Keratinocyte (primary cell): Measurements from ENCODE around the gene PCDHB9. TPM values are rescaled to one million over a fixed set of nuclear protein-coding genes. Genes with fewer than 3 reads are reported as not detected.
"Not testable (repeated sequence)": the region's sequence is repeated elsewhere in the genome, so short reads cannot be mapped to it uniquely, and the experiment has no call there.

Experiments used
- DNase-seq: peaks from one replicate; pipeline ENCODE4 v3.0.0-alpha.2; 2011; ENCODE audit warnings: low read depth, missing footprints, low spot score
- FAIRE-seq: peaks from 2 replicates; lab custom pipeline; 2011; peaks lifted over from hg19 to GRCh38; lab: Jason Lieb, UNC
- H2AFZ ChIP-seq: 2 replicates; pipeline ENCODE4 v1.6.0; 2012; ENCODE audit warnings: low read length, control low read depth, inconsistent platforms; ENCODE audit not compliant: control insufficient read depth
- H3K27ac ChIP-seq: 2 replicates; pipeline ENCODE4 v1.5.1; 2011; ENCODE audit warnings: low read length; ENCODE audit not compliant: control insufficient read depth, insufficient read depth
- H3K27me3 ChIP-seq: 3 replicates; pipeline ENCODE4 v1.6.0; 2011; ENCODE audit warnings: low read length; ENCODE audit not compliant: control insufficient read depth, insufficient read depth; ENCODE audit errors: extremely low read depth
- H3K36me3 ChIP-seq, 2 experiments: 2 replicates in 1 of 2; 3 replicates in 1 of 2; pipeline ENCODE4 v1.5.1; 2011; ENCODE audit warnings: low read length in 2 of 2, mild to moderate bottlenecking in 1 of 2; ENCODE audit not compliant: control insufficient read depth in 2 of 2, insufficient read depth in 2 of 2; ENCODE audit errors: extremely low read depth in 1 of 2
- H3K4me1 ChIP-seq: 3 replicates; pipeline ENCODE4 v1.5.1; 2011; ENCODE audit warnings: low read length; ENCODE audit not compliant: control insufficient read depth, insufficient read depth; ENCODE audit errors: extremely low read depth
- H3K4me2 ChIP-seq: 3 replicates; pipeline ENCODE4 v1.6.0; 2011; ENCODE audit warnings: low read depth, low read length; ENCODE audit not compliant: control insufficient read depth, insufficient read depth; ENCODE audit errors: extremely low read depth
- H3K4me3 ChIP-seq, 3 experiments: fragments of 200-600 bp in 1 of 3; sonication (generic) in 1 of 3; 2 replicates in 2 of 3; 3 replicates in 1 of 3; pipeline ENCODE4 v1.5.1; 2011 to 2016; ENCODE audit warnings: low read length in 3 of 3, mild to moderate bottlenecking in 3 of 3, control low read depth in 2 of 3, inconsistent platforms in 1 of 3, low read depth in 1 of 3, mixed read lengths in 1 of 3, mixed run types in 1 of 3, moderate library complexity in 1 of 3; ENCODE audit not compliant: control insufficient read depth in 2 of 3, insufficient read depth in 2 of 3; ENCODE audit errors: extremely low read depth in 1 of 3
- H3K79me2 ChIP-seq: 2 replicates; pipeline ENCODE4 v1.6.0; 2012; ENCODE audit warnings: low read length; ENCODE audit not compliant: control insufficient read depth, insufficient read depth
- H3K9ac ChIP-seq: 3 replicates; pipeline ENCODE4 v1.6.0; 2011; ENCODE audit warnings: low read length; ENCODE audit not compliant: control insufficient read depth, insufficient read depth; ENCODE audit errors: extremely low read depth
- H3K9me1 ChIP-seq: 3 replicates; pipeline ENCODE4 v1.6.0; 2011; ENCODE audit warnings: low read length; ENCODE audit not compliant: control insufficient read depth, insufficient read depth; ENCODE audit errors: extremely low read depth
- H3K9me3 ChIP-seq: 2 replicates; pipeline ENCODE4 v1.5.1; 2012; ENCODE audit warnings: low read depth, low read length; ENCODE audit not compliant: control insufficient read depth
- H4K20me1 ChIP-seq: 3 replicates; pipeline ENCODE4 v1.6.0; 2011; ENCODE audit warnings: low read length; ENCODE audit not compliant: control insufficient read depth, insufficient read depth; ENCODE audit errors: extremely low read depth
- CTCF ChIP-seq, 3 experiments: IDR thresholded peaks in 1 of 3; conservative IDR thresholded peaks in 1 of 3; optimal IDR thresholded peaks in 1 of 3; 2 replicates in 2 of 3; 3 replicates in 1 of 3; pipeline versions ENCODE3 to v1.5.1; 2011; ENCODE audit warnings: low read length in 3 of 3, mild to moderate bottlenecking in 3 of 3, moderate library complexity in 2 of 3, control low read depth in 1 of 3, inconsistent platforms in 1 of 3; ENCODE audit not compliant: insufficient read depth in 2 of 3; ENCODE audit errors: extremely low read depth in 1 of 3
- EZH2 ChIP-seq: IDR thresholded peaks from one replicate; pipeline ENCODE4 v1.6.1; 2012; ENCODE audit warnings: inconsistent platforms, mild to moderate bottlenecking, low read length, moderate library complexity
- dilution Hi-C: fragments of 300-500 bp; cut with MboI; formaldehyde crosslinking; loops from one replicate; pipeline ENCODE4 v1.7.0; 2020; ENCODE audit warnings: low sequenced_read_pairs; ENCODE audit not compliant: extremely low pct_ligation_motif_present
- polyA plus RNA-seq, 5 experiments: library from polyadenylated mRNA; depleted of rRNA in 3 of 5; stranded (reverse) in 3 of 5; stranded (forward) in 1 of 5; unstranded in 1 of 5; fragments of >200 nt; gene quantifications; 1 replicate in 1 of 5; 2 replicates in 3 of 5; 3 replicates in 1 of 5; pipeline versions ENCODE4 v1.2.1 to v1.2.3, GENCODE V29; 2011 to 2012; ENCODE audit warnings: missing spikeins in 2 of 5, low read depth in 1 of 5, low replicate concordance in 1 of 5

PCDHB9 gene
- polyA plus RNA-seq, 1 donor (not counting 4 experiments of a cell fraction or from before 2014, with no cell fraction given) = not detected

- no peak for TF ChIP-seq CTCF (optimal IDR thresholded peaks at IDR 0.05 in 1 of 3, IDR thresholded peaks at IDR 0.05 in 1 of 3, conservative IDR thresholded peaks at IDR 0.05 in 1 of 3; ENCODE audit: extremely low read depth in 1 of 3, insufficient read depth in 2 of 3, low read length in 3 of 3)
- no peak for TF ChIP-seq EZH2
- no peaks in the 10 kb centered on the region for H3K36me3 ChIP-seq
- H3K4me1 ChIP-seq = no peaks in the 10 kb centered on the region
- no peak overlapping the region for H3K4me2 ChIP-seq
- no peaks in the 10 kb centered on the region for H3K9me3 ChIP-seq
- H3K27me3 ChIP-seq = no peaks in the 10 kb centered on the region
- no peaks in the 10 kb centered on the region for H4K20me1 ChIP-seq
- dilution Hi-C loops = no loop called here
- no peaks in the 10 kb centered on the region for H3K79me2 ChIP-seq
- no peak overlapping the region for H3K4me3 ChIP-seq
- no peak for FAIRE-seq
- H3K27ac ChIP-seq = no peak overlapping the region
- no peak overlapping the region for H2AFZ ChIP-seq
- no peaks in the 10 kb centered on the region for H3K9me1 ChIP-seq
- no peak for DNase-seq
- no peak overlapping the region for H3K9ac ChIP-seq
Measured at GRCh38 chr5:141196363-141196762, 9.4 kb downstream of the PCDHB9 start.

GRCh38 chr5:141199359-141200235 lies 12.6 kb downstream of the PCDHB9 start, which contains the start of gene PCDHB11:
Gene PCDHB11 (plus strand): TSS chr5:141199627. CDS start chr5:141199775, 148 bp downstream.
- Histone ChIP-seq H3K79me2 (no peaks in the 10 kb centered on the region), H3K4me3 (no peak within 1 kb of the TSS), H3K4me2 (no peak within 1 kb of the TSS), H3K9me1 (no peaks in the 10 kb centered on the region), H3K9me3 (no peaks in the 10 kb centered on the region), H3K36me3 (no peaks in the 10 kb centered on the region), H3K9ac (no peak within 1 kb of the TSS), H3K4me1 (no peaks in the 10 kb centered on the region), H3K27ac (no peak within 1 kb of the TSS), H4K20me1 (no peaks in the 10 kb centered on the region), H3K27me3 (no peaks in the 10 kb centered on the region), H2AFZ (no peak within 1 kb of the TSS)
- TF ChIP-seq CTCF (optimal IDR thresholded peaks at IDR 0.05 in 1 of 3, IDR thresholded peaks at IDR 0.05 in 1 of 3, conservative IDR thresholded peaks at IDR 0.05 in 1 of 3; ENCODE audit: extremely low read depth in 1 of 3, insufficient read depth in 2 of 3, low read length in 3 of 3) = no peak
- TF ChIP-seq EZH2 = no peak
- FAIRE-seq (no peak), DNase-seq (no peak)
- dilution Hi-C loops = no loop called here

GRCh38 chr5:141201126-141201525 lies 14.2 kb downstream of the PCDHB9 start:
- FAIRE-seq, H3K27me3 ChIP-seq, H3K9me3 ChIP-seq: not testable (repeated sequence)

More at GRCh38 chr5:141201126-141201525, 14.2 kb downstream of the PCDHB9 start:
- H3K4me2 ChIP-seq, H3K9me1 ChIP-seq, H3K4me1 ChIP-seq, H3K4me3 ChIP-seq, H4K20me1 ChIP-seq, H3K27ac ChIP-seq, H3K36me3 ChIP-seq, DNase-seq, H3K79me2 ChIP-seq, H2AFZ ChIP-seq, dilution Hi-C loops, H3K9ac ChIP-seq: not testable (repeated sequence)
